Chondrocyte (in vitro differentiated cells): ENCODE results near the gene SFMBT2. TPM values are rescaled to one million over a fixed set of nuclear protein-coding genes. Genes with fewer than 3 reads are reported as not detected.

Experiments
- DNase-seq: peaks from one replicate; pipeline ENCODE4 v3.0.0; 2021; ENCODE audit warnings: mixed read lengths, low spot score
- H3K27ac Mint-ChIP-seq: one replicate; pipeline ENCODE4 v1.8.0; 2021; ENCODE audit warnings: mild to moderate bottlenecking, moderate library complexity, mixed read lengths; ENCODE audit not compliant: unreplicated experiment
- H3K27me3 Mint-ChIP-seq: 2 replicates; pipeline ENCODE4 v1.8.0; 2021; ENCODE audit warnings: low read depth, mixed read lengths
- H3K36me3 Mint-ChIP-seq: 2 replicates; pipeline ENCODE4 v1.8.0; 2021; ENCODE audit warnings: low read depth, mixed read lengths
- H3K4me1 Mint-ChIP-seq: 2 replicates; pipeline ENCODE4 v1.8.0; 2021; ENCODE audit warnings: low read depth, mild to moderate bottlenecking, mixed read lengths
- H3K4me3 Mint-ChIP-seq: one replicate; pipeline ENCODE4 v1.8.0; 2021; ENCODE audit warnings: mild to moderate bottlenecking, moderate library complexity, mixed read lengths; ENCODE audit not compliant: unreplicated experiment
- H3K9me3 Mint-ChIP-seq: 2 replicates; pipeline ENCODE4 v1.8.0; 2021; ENCODE audit warnings: low read depth, mixed read lengths
- CTCF ChIP-seq: fragments of 200-600 bp; sonication (generic); IDR thresholded peaks from 2 replicates; pipeline ENCODE4 v1.5.0; 2021; ENCODE audit warnings: antibody characterized with exemption, mild to moderate bottlenecking, moderate library complexity
- total RNA-seq: library from RNA; stranded (reverse); gene quantifications from 3 replicates; pipeline ENCODE4 v1.2.1, GENCODE V29; 2021

SFMBT2 gene
- total RNA-seq, 1 donor from 2014 or later: 1.9 TPM

- no peak for TF ChIP-seq CTCF
Measured at GRCh38 chr10:7267142-7267541, 143.7 kb downstream of the SFMBT2 start.

DNA sequence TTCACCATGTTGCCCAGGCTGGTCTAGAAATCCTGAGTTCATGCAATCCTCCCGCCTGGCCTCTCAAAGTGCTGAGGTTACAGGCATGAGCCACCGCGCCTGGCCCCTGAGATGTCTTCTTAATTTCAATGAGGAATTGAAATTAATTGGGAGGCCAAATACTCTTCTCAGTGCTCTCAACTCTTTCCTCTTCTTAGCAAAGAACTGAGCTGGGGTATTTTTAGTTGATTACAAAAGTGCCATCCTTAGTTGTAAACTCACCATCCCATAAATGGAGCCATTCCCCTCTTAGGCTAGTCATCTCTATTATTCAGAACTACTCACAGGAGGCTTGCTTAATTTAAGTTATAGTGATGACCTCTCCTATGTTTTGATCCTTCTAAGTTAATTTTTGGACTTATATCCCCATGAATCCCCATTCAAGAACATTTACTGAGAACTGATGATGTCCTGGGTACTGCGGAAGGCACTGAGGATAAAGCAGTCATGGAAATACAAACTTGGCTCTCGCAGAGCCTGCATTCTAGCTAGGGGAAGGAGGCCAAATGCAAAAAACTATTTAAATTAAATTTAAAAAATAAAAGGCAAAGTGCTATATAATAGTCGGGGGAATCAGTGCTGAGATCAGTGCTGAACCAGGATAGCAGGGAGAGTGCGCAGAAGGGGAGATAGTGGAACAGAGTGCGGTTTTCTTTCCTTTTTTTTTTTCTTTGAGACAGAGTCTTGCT is 145.3 kb downstream of the SFMBT2 start:
- Mint-ChIP-seq H3K4me3 (no peak overlapping the region), H3K27me3 (no peaks in the 10 kb centered on the region), H3K27ac (no peak overlapping the region), H3K4me1 (peaks cover 14% of the 10 kb centered on the region), H3K36me3 (no peaks in the 10 kb centered on the region), H3K9me3 (no peaks in the 10 kb centered on the region)
- DNase-seq: no peak
- TF ChIP-seq CTCF: no peak

More at GRCh38 chr10:7267142-7267541, 143.7 kb downstream of the SFMBT2 start:
- H3K4me1 Mint-ChIP-seq: peaks cover 13% of the 10 kb centered on the region
- no peak for DNase-seq
- no peaks in the 10 kb centered on the region for H3K9me3 Mint-ChIP-seq
- H3K27me3 Mint-ChIP-seq: no peaks in the 10 kb centered on the region
- no peak overlapping the region for H3K27ac Mint-ChIP-seq
- no peaks in the 10 kb centered on the region for H3K36me3 Mint-ChIP-seq
- no peak overlapping the region for H3K4me3 Mint-ChIP-seq

DNA sequence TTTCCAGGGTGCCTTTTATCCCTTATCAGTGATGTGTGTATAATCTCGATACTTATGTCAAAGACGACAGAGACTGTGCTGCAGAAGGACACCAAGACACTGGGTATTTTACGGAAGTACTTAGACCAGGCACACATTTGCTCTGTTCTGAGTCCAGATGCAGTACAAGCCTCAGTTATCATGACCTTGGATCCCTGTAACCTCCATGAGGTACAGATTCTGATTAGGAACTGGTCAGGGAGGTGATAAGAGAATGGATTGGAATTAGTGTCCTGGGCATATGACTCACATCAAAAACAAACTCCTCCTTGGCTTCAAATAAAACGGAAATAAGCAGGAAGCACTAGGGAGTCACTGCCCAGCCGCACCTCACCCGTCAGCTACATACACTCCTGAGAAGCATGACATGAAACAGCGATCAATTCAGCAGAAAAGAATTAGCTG is 146.5 kb downstream of the SFMBT2 start:
- H3K36me3 Mint-ChIP-seq: no peaks in the 10 kb centered on the region
- no peaks in the 10 kb centered on the region for H3K27me3 Mint-ChIP-seq
- no peak for DNase-seq
- no peak overlapping the region for H3K27ac Mint-ChIP-seq
- no peak for TF ChIP-seq CTCF
- H3K9me3 Mint-ChIP-seq: no peaks in the 10 kb centered on the region
- H3K4me1 Mint-ChIP-seq: peaks cover 12% of the 10 kb centered on the region
- no peak overlapping the region for H3K4me3 Mint-ChIP-seq

DNA sequence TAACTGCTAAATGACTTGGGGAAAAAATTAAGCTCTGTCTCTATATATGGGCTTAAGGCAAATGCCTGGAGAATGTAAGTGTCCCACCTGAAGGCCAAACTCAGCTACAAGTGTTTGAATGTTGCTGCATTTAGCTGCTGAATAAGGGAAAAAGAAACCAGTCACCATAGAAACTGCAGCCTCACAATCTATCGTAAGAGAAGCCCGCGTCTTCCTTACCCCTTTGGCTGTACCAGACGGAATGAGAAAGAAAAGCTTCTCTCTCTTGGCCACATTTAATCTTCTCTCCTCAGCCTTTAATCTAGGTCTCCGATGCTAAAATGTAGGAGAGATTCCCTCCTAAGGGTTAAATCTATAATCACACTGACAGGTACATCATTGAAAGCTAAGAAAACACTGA is 147.2 kb downstream of the SFMBT2 start:
- no peak for DNase-seq
- H3K36me3 Mint-ChIP-seq: no peaks in the 10 kb centered on the region
- H3K27ac Mint-ChIP-seq: no peak overlapping the region
- H3K4me3 Mint-ChIP-seq: no peak overlapping the region
- H3K9me3 Mint-ChIP-seq: no peaks in the 10 kb centered on the region
- no peak for TF ChIP-seq CTCF
- H3K27me3 Mint-ChIP-seq: no peaks in the 10 kb centered on the region
- H3K4me1 Mint-ChIP-seq: peaks cover 8% of the 10 kb centered on the region

GRCh38 chr10:7261351-7261750 is 149.5 kb downstream of the SFMBT2 start:
- no peaks in the 10 kb centered on the region for H3K27me3 Mint-ChIP-seq
- TF ChIP-seq CTCF: no peak
- H3K4me1 Mint-ChIP-seq: peaks cover 8% of the 10 kb centered on the region
- H3K27ac Mint-ChIP-seq: no peak overlapping the region
- H3K36me3 Mint-ChIP-seq: no peaks in the 10 kb centered on the region
- no peak overlapping the region for H3K4me3 Mint-ChIP-seq
- H3K9me3 Mint-ChIP-seq: no peaks in the 10 kb centered on the region
- no peak for DNase-seq
